ENCODE results near the gene ACCS.

Gene ACCS

GRCh38 chr11:44088871-44089270 lies 22.8 kb downstream of the ACCS start:
- in situ Hi-C loops (cut with MboI; ENCODE audit: low sequenced_read_pairs) = no loop called here

GRCh38 chr11:44090539-44090938 lies 24.5 kb downstream of the ACCS start:
- in situ Hi-C loops (cut with MboI; ENCODE audit: low sequenced_read_pairs) = no loop called here

GRCh38 chr11:44094260-44094868 lies 28.3 kb downstream of the ACCS start:
- in situ Hi-C loops (cut with MboI; ENCODE audit: low sequenced_read_pairs) = no loop called here

- in situ Hi-C loops (cut with MboI; ENCODE audit: low sequenced_read_pairs) = no loop called here
Measured at GRCh38 chr11:44095506-44096359, 29.7 kb downstream of the ACCS start, which contains the start of gene EXT2. Gene EXT2, plus strand, starts transcription at chr11:44095678. Its CDS starts 12,035 bp downstream, at chr11:44107713.

- in situ Hi-C loops (cut with MboI; ENCODE audit: low sequenced_read_pairs) = no loop called here
Measured at GRCh38 chr11:44096360-44097185, 30.5 kb downstream of the ACCS start.

GRCh38 chr11:44097821-44098220 lies 31.8 kb downstream of the ACCS start:
- in situ Hi-C loops (cut with MboI; ENCODE audit: low sequenced_read_pairs) = no loop called here

- in situ Hi-C loops (cut with MboI; ENCODE audit: low sequenced_read_pairs) = loop anchor here (25.0 kb wide), 1 partner anchor 436 kb away; no protein-coding TSS in a partner anchor
Measured at GRCh38 chr11:44101098-44101497, 35.0 kb downstream of the ACCS start.

GRCh38 chr11:44104481-44105294 lies 38.6 kb downstream of the ACCS start:
- in situ Hi-C loops (cut with MboI; ENCODE audit: low sequenced_read_pairs) = loop anchor here (25.0 kb wide), 1 partner anchor 433 kb away; no protein-coding TSS in a partner anchor

- in situ Hi-C loops (cut with MboI; ENCODE audit: low sequenced_read_pairs) = loop anchor here (25.0 kb wide), 1 partner anchor 429 kb away; no protein-coding TSS in a partner anchor
Measured at GRCh38 chr11:44108260-44108659, 42.2 kb downstream of the ACCS start.

- in situ Hi-C loops (cut with MboI; ENCODE audit: low sequenced_read_pairs) = loop anchor here (25.0 kb wide), 1 partner anchor 427 kb away; no protein-coding TSS in a partner anchor
Measured at GRCh38 chr11:44110231-44110679, 44.2 kb downstream of the ACCS start.

- in situ Hi-C loops (cut with MboI; ENCODE audit: low sequenced_read_pairs) = loop anchor here (25.0 kb wide), 1 partner anchor 425 kb away; no protein-coding TSS in a partner anchor
Measured at GRCh38 chr11:44112091-44112821, 46.2 kb downstream of the ACCS start.

GRCh38 chr11:44113018-44113417 lies 46.9 kb downstream of the ACCS start:
- in situ Hi-C loops (cut with MboI; ENCODE audit: low sequenced_read_pairs) = loop anchor here (25.0 kb wide), 1 partner anchor 424 kb away; no protein-coding TSS in a partner anchor

- in situ Hi-C loops (cut with MboI; ENCODE audit: low sequenced_read_pairs) = loop anchor here (25.0 kb wide), 1 partner anchor 424 kb away; no protein-coding TSS in a partner anchor
Measured at GRCh38 chr11:44113572-44113971, 47.5 kb downstream of the ACCS start.

GRCh38 chr11:44116234-44116830 lies 50.3 kb downstream of the ACCS start:
- in situ Hi-C loops (cut with MboI; ENCODE audit: low sequenced_read_pairs) = loop anchor here (25.0 kb wide), 1 partner anchor 421 kb away; no protein-coding TSS in a partner anchor

- in situ Hi-C loops (cut with MboI; ENCODE audit: low sequenced_read_pairs) = loop anchor here (25.0 kb wide), 1 partner anchor 417 kb away; no protein-coding TSS in a partner anchor
Measured at GRCh38 chr11:44120169-44120568, 54.1 kb downstream of the ACCS start.

- in situ Hi-C loops (cut with MboI; ENCODE audit: low sequenced_read_pairs) = no loop called here
Measured at GRCh38 chr11:44125598-44125997, 59.5 kb downstream of the ACCS start.

- in situ Hi-C loops (cut with MboI; ENCODE audit: low sequenced_read_pairs) = no loop called here
Measured at GRCh38 chr11:44126304-44126703, 60.2 kb downstream of the ACCS start.

GRCh38 chr11:44127130-44127529 lies 61.1 kb downstream of the ACCS start:
- in situ Hi-C loops (cut with MboI; ENCODE audit: low sequenced_read_pairs) = no loop called here

- in situ Hi-C loops (cut with MboI; ENCODE audit: low sequenced_read_pairs) = no loop called here
Measured at GRCh38 chr11:44128729-44129128, 62.7 kb downstream of the ACCS start.
